Measurements from ENCODE around the gene GPR17.

- TF ChIP-seq RAD21 (IDR thresholded peaks at IDR 0.05) (no peak), CTCF (IDR thresholded peaks at IDR 0.05; ENCODE audit: low read depth, low read length, missing input control) (no peak)
These were observed 31.2 kb upstream of the GPR17 start for GRCh38 chr2:127614731-127615130.

All from liver (tissue), 3 donors.